Tibial nerve (tissue), 4 donors: ENCODE results near the gene AP5Z1. TPM values are rescaled to one million over a fixed set of nuclear protein-coding genes. Genes with fewer than 3 reads are reported as not detected.

ENCODE experiments used
- DNase-seq, 2 donors: peaks; one replicate each; pipeline ENCODE4 v3.0.0-alpha.2; 2019; ENCODE audit warnings: low spot score in 2 of 2
- H3K27ac ChIP-seq, 4 donors: fragments of 200-600 bp; sonication (generic) in 3 of 4; one replicate each; pipeline ENCODE4 v1.5.1; 2017 to 2019; ENCODE audit warnings: mild to moderate bottlenecking in 1 of 4
- H3K27me3 ChIP-seq, 2 donors: fragments of 200-600 bp; sonication (generic) in 1 of 2; one replicate each; pipeline versions ENCODE4 v1.5.1 to v1.6.0; 2017 to 2019
- H3K36me3 ChIP-seq, 3 donors: fragments of 200-600 bp; sonication (generic); one replicate each; pipeline ENCODE4 v1.5.1; 2018 to 2019
- H3K4me1 ChIP-seq, 4 donors: fragments of 200-600 bp; sonication (generic) in 3 of 4; one replicate each; pipeline ENCODE4 v1.5.1; 2017 to 2019
- H3K4me3 ChIP-seq, 4 donors: fragments of 200-600 bp; sonication (generic) in 3 of 4; one replicate each; pipeline ENCODE4 v1.5.1; 2017 to 2019; ENCODE audit warnings: mild to moderate bottlenecking in 1 of 4, moderate library complexity in 1 of 4
- H3K9me3 ChIP-seq, 4 donors: fragments of 200-600 bp; sonication (generic) in 3 of 4; one replicate each; pipeline ENCODE4 v1.5.1; 2017 to 2019
- EP300 ChIP-seq, 2 donors: sonication (generic); formaldehyde crosslinking; IDR thresholded peaks; one replicate each; pipeline ENCODE4 v1.6.1; 2017; ENCODE audit warnings: antibody characterized with exemption in 2 of 2, mild to moderate bottlenecking in 1 of 2
- POLR2A ChIP-seq, 2 donors: fragments of 450-650 bp; IDR thresholded peaks; one replicate each; pipeline ENCODE4 v1.6.1; 2017; ENCODE audit warnings: antibody characterized with exemption in 2 of 2, mild to moderate bottlenecking in 2 of 2, moderate library complexity in 2 of 2
- WGBS, 2 donors: methylation state at CpG; one replicate each; pipeline ENCODE4 v1.1.5; 2018; 5-methylcytosine and 5-hydroxymethylcytosine counted together
- small RNA-seq: library from RNA; depleted of rRNA; stranded (forward); fragments of <200 nt; gene quantifications from one replicate; pipeline ENCODE3, GENCODE V24; 2016
- total RNA-seq, 4 donors: library from RNA; depleted of rRNA; stranded (reverse); fragments of >200 nt; gene quantifications; one replicate each; pipeline ENCODE4 v1.1.0, GENCODE V29; 2016
- TF ChIP-seq, protein P1 (sequence below), 5 experiments: fragments of 200-600 bp in 3 of 5; fragments of 450-650 bp in 2 of 5; sonication (generic) in 3 of 5; IDR thresholded peaks; one replicate each; pipeline ENCODE4 v1.5.1; 2016 to 2019; ENCODE audit warnings: antibody characterized with exemption in 5 of 5, mild to moderate bottlenecking in 3 of 5, moderate library complexity in 2 of 5

Gene AP5Z1
- total RNA-seq, 4 donors from 2014 or later = 26.0 to 61.8 (median 40.7) TPM

DNA sequence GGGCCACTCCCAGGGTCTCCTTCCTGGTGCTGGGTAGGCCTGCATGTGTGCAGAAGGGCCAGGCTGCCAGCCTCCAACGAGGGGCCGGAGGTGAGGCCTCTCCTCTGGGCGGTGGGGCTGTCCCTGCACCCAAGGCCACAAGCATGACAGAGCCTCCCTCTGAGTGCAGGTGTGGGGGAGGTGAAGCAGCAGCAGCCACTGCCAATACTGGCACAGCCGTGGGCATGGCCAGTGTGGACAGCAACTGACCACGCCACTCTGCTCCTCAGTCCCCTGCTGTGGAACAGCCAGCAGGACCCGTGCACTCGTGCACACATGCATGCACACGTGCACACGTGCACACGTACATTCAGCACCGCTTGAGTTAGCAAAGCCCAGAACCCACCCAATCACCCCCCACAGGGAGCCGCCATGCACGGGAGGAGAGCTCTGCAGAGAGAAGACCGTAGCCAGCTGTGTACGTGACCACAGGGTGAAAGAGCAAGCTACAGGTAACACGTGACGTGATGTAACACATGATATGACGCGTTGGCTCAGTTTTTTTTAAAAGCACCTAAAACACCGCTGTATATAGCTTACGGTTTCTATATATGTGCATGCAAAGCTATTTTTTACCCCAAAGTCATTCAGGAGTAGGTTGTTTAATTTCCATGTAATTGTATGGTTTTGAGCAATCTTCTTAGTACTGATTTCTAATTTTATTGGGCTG, 63.4 kb downstream of the AP5Z1 start:
- H3K36me3 ChIP-seq = peaks cover 0 to 30% (median 0%) of the 10 kb centered on the region in 3 donors
- no peak overlapping the region for H3K4me3 ChIP-seq
- no peak overlapping the region for H3K27ac ChIP-seq
- DNase-seq = no peak
- 85 to 90% methylated on average over 18 to 20 of the region's 21 CpGs for whole genome bisulfite sequencing, 2 donors
- TF ChIP-seq POLR2A (IDR thresholded peaks at IDR 0.05) = no peak
- TF ChIP-seq, protein P1, sequence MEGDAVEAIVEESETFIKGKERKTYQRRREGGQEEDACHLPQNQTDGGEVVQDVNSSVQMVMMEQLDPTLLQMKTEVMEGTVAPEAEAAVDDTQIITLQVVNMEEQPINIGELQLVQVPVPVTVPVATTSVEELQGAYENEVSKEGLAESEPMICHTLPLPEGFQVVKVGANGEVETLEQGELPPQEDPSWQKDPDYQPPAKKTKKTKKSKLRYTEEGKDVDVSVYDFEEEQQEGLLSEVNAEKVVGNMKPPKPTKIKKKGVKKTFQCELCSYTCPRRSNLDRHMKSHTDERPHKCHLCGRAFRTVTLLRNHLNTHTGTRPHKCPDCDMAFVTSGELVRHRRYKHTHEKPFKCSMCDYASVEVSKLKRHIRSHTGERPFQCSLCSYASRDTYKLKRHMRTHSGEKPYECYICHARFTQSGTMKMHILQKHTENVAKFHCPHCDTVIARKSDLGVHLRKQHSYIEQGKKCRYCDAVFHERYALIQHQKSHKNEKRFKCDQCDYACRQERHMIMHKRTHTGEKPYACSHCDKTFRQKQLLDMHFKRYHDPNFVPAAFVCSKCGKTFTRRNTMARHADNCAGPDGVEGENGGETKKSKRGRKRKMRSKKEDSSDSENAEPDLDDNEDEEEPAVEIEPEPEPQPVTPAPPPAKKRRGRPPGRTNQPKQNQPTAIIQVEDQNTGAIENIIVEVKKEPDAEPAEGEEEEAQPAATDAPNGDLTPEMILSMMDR (IDR thresholded peaks at IDR 0.05) = no peak
- no peak for TF ChIP-seq EP300 (IDR thresholded peaks at IDR 0.05)
- H3K4me1 ChIP-seq = peaks cover 0 to 16% (median 0%) of the 10 kb centered on the region in 4 donors
- H3K27me3 ChIP-seq = no peaks in the 10 kb centered on the region
- H3K9me3 ChIP-seq = no peaks in the 10 kb centered on the region

DNA sequence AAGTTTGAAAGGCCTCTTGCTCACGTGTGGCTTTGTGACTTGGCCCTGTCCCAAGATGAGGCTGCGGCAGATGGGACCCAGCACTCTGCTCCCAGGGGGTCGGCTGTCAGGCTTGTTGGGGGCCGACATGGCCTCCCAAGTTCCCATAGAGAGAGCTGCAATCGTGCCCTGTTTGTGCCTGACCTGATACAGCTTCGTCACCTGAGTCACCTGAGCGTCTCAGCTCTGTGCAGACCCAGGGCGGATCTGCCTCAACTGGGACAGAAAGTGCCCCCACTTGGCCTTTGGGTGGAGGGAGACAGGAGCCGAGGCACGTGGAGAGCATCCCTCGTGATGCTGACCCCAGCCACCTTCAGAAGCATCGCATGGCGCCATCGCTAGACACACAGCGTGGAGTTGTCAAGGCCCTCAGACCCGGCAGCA, 64.7 kb downstream of the AP5Z1 start:
- Histone ChIP-seq H3K27ac (no peak overlapping the region), H3K36me3 (peaks cover 0 to 17% (median 0%) of the 10 kb centered on the region in 3 donors), H3K4me3 (no peak overlapping the region), H3K27me3 (no peaks in the 10 kb centered on the region), H3K9me3 (no peaks in the 10 kb centered on the region), H3K4me1 (peaks cover 0 to 16% (median 0%) of the 10 kb centered on the region in 4 donors)
- 85 to 88% methylated on average over 15 to 16 of the region's 16 CpGs for WGBS, 2 donors
- no peak for DNase-seq
- TF ChIP-seq POLR2A (IDR thresholded peaks at IDR 0.05) (no peak), EP300 (IDR thresholded peaks at IDR 0.05) (no peak)
- TF ChIP-seq, protein P1 (IDR thresholded peaks at IDR 0.05) = no peak

Small RNAs within 50 kb of the gene (small RNA-seq; reads per million reads assigned to genes)
- gene MIR4656 (not detected), gene RF00019 (not detected)

Other genes with a start within 250 kb of the AP5Z1 start
- 10 to 100 TPM; 24.5 to 47.3 (median 26.4) TPM for gene FOXK1, start 93.3 kb upstream of the AP5Z1 start, total RNA-seq
- 1 to 10 TPM; 1.4 to 2.4 (median 1.8) TPM for gene PAPOLB, start 86.4 kb downstream of the AP5Z1 start, total RNA-seq
- gene RADIL, start 108.1 kb downstream of the AP5Z1 start, total RNA-seq = 10 to 100 TPM; 23.2 to 31.0 (median 27.1) TPM
- gene MMD2, start 183.6 kb downstream of the AP5Z1 start, total RNA-seq = under 1 TPM in 1 of 4 donors, not detected in 3; 0.63 TPM